Measurements from ENCODE around the gene PSMA5.

PSMA5 gene

GRCh38 chr1:109402025-109402424 is 24.2 kb downstream of the PSMA5 start:
- no peak for TF ChIP-seq CTCF (IDR thresholded peaks at IDR 0.05; ENCODE audit: low read depth, low read length, missing control alignments)
- H3K4me3 ChIP-seq (ENCODE audit: low read depth, low read length): no peak overlapping the region
- no peak for DNase-seq (ENCODE audit: low read depth)

GRCh38 chr1:109400035-109400655 is 26.1 kb downstream of the PSMA5 start:
- H3K4me3 ChIP-seq (ENCODE audit: low read depth, low read length): no peak overlapping the region
- no peak for DNase-seq (ENCODE audit: low read depth)
- no peak for TF ChIP-seq CTCF (IDR thresholded peaks at IDR 0.05; ENCODE audit: low read depth, low read length, missing control alignments)

GRCh38 chr1:109399326-109399957 is 26.8 kb downstream of the PSMA5 start:
- peak; percentile 29 for DNase-seq (ENCODE audit: low read depth)
- no peak overlapping the region for H3K4me3 ChIP-seq (ENCODE audit: low read depth, low read length)
- peak; percentile 41 for TF ChIP-seq CTCF (IDR thresholded peaks at IDR 0.05; ENCODE audit: low read depth, low read length, missing control alignments)

- peak overlapping the region; percentile 46; the same call in 1 of the 2 replicates for H3K4me3 ChIP-seq (ENCODE audit: low read depth, low read length)
- TF ChIP-seq CTCF (IDR thresholded peaks at IDR 0.05; ENCODE audit: low read depth, low read length, missing control alignments): no peak
- no peak for DNase-seq (ENCODE audit: low read depth)
Measured at GRCh38 chr1:109398343-109399225, 27.7 kb downstream of the PSMA5 start.

- DNase-seq (ENCODE audit: low read depth): no peak
- no peak for TF ChIP-seq CTCF (IDR thresholded peaks at IDR 0.05; ENCODE audit: low read depth, low read length, missing control alignments)
- H3K4me3 ChIP-seq (ENCODE audit: low read depth, low read length): peak within 1 kb of the TSS; percentile 46
Measured at GRCh38 chr1:109397581-109398342, 28.5 kb downstream of the PSMA5 start, which contains the start of gene SORT1. Gene SORT1, minus strand, starts transcription at chr1:109397918. Its CDS starts 26 bp downstream, at chr1:109397892.

- DNase-seq (ENCODE audit: low read depth): no peak
- no peak for TF ChIP-seq CTCF (IDR thresholded peaks at IDR 0.05; ENCODE audit: low read depth, low read length, missing control alignments)
- H3K4me3 ChIP-seq (ENCODE audit: low read depth, low read length): peak overlapping the region; percentile 46; the same call in 1 of the 2 replicates
Measured at GRCh38 chr1:109396871-109397580, 29.2 kb downstream of the PSMA5 start.
